SK-N-SH (cell line): ENCODE data around the gene IVNS1ABP. TPM values are rescaled to one million over a fixed set of nuclear protein-coding genes. Genes with fewer than 3 reads are reported as not detected.

Source experiments
- CTCF ChIA-PET: fragments of 300-600, 350-600 bp; formaldehyde crosslinking; extraction: SDS; loops from one replicate; lab custom pipeline; 2021; lab: Yijun Ruan, JAX
- POLR2A ChIA-PET: fragments of 350-600 bp; sonication (Branson Sonifier 250); formaldehyde crosslinking; extraction: SDS; loops from one replicate; lab custom pipeline; 2020; ENCODE audit warnings: antibody characterized with exemption, inconsistent platforms; lab: Yijun Ruan, JAX
- DNase-seq: peaks from one replicate; pipeline ENCODE4 v3.0.0; 2012
- H2AFZ ChIP-seq: fragments of 200-600 bp; sonication (generic); 2 replicates; pipeline ENCODE4 v1.8.1; 2016; ENCODE audit warnings: antibody characterized with exemption, mild to moderate bottlenecking, low read depth
- H3F3A ChIP-seq: fragments of 200-600 bp; sonication (generic); replicated peaks from 2 replicates; pipeline ENCODE3; 2016; ENCODE audit warnings: antibody characterized with exemption, mild to moderate bottlenecking; ENCODE audit not compliant: insufficient read depth
- H3K27ac ChIP-seq, 2 experiments: fragments of 200-500 bp in 1 of 2; fragments of 200-600 bp in 1 of 2; sonication (Bioruptor generic) in 1 of 2; sonication (generic), shearing (Covaris generic) in 1 of 2; 2 replicates each; pipeline versions ENCODE4 v1.5.1 to v1.6.1; 2014 to 2016; ENCODE audit warnings: low read depth in 2 of 2, inconsistent platforms in 1 of 2, low read length in 1 of 2, mild to moderate bottlenecking in 1 of 2, mixed read lengths in 1 of 2
- H3K27me3 ChIP-seq: fragments of 200-600 bp; sonication (generic), shearing (Covaris generic); 2 replicates; pipeline ENCODE4 v1.6.1; 2016; ENCODE audit warnings: mixed run types; ENCODE audit not compliant: insufficient read depth
- H3K36me3 ChIP-seq, 2 experiments: fragments of 200-500 bp in 1 of 2; fragments of 200-600 bp in 1 of 2; sonication (Bioruptor generic) in 1 of 2; sonication (generic) in 1 of 2; replicated peaks in 1 of 2; 2 replicates each; pipeline versions ENCODE3 to v1.5.1; 2014 to 2016; ENCODE audit warnings: low read length in 1 of 2, mild to moderate bottlenecking in 1 of 2; ENCODE audit not compliant: insufficient read depth in 2 of 2, control insufficient read depth in 1 of 2
- H3K4me1 ChIP-seq, 2 experiments: fragments of 200-500 bp in 1 of 2; fragments of 200-600 bp in 1 of 2; sonication (Bioruptor generic) in 1 of 2; sonication (generic), shearing (Covaris generic) in 1 of 2; 2 replicates each; pipeline versions ENCODE4 v1.5.1 to v1.6.1; 2014 to 2016; ENCODE audit warnings: low read depth in 1 of 2, low read length in 1 of 2, mixed run types in 1 of 2; ENCODE audit not compliant: insufficient read depth in 2 of 2, control insufficient read depth in 1 of 2
- H3K4me2 ChIP-seq: fragments of 200-600 bp; sonication (generic), shearing (Covaris generic); 2 replicates; pipeline ENCODE4 v1.6.1; 2017; ENCODE audit warnings: mixed run types
- H3K4me3 ChIP-seq, 2 experiments: fragments of 200-500 bp in 1 of 2; fragments of 200-600 bp in 1 of 2; sonication (Bioruptor generic) in 1 of 2; sonication (generic), shearing (Covaris generic) in 1 of 2; 2 replicates each; pipeline versions ENCODE4 v1.5.1 to v1.8.1; 2014 to 2016; ENCODE audit warnings: low read depth in 2 of 2, inconsistent platforms in 1 of 2, low read length in 1 of 2, mild to moderate bottlenecking in 1 of 2, mixed read lengths in 1 of 2, moderate library complexity in 1 of 2
- H3K79me2 ChIP-seq: fragments of 200-600 bp; sonication (generic); 2 replicates; pipeline ENCODE4 v1.8.1; 2017; ENCODE audit warnings: mild to moderate bottlenecking; ENCODE audit not compliant: insufficient read depth
- H3K9ac ChIP-seq: fragments of 200-600 bp; sonication (generic); 2 replicates; pipeline ENCODE4 v1.6.1; 2017; ENCODE audit warnings: mixed run types
- H3K9me2 ChIP-seq: fragments of 200-600 bp; sonication (generic); 2 replicates; pipeline ENCODE4 v1.6.1; 2017; ENCODE audit warnings: mixed run types
- H3K9me3 ChIP-seq: fragments of 200-600 bp; sonication (generic); 2 replicates; pipeline ENCODE4 v1.6.1; 2017; ENCODE audit warnings: mixed run types, mild to moderate bottlenecking, moderate library complexity
- H4K20me1 ChIP-seq: fragments of 200-600 bp; sonication (generic); 2 replicates; pipeline ENCODE4 v1.6.1; 2017; ENCODE audit warnings: mild to moderate bottlenecking, mixed run types; ENCODE audit not compliant: insufficient read depth
- CHD2 ChIP-seq: fragments of 150-350 bp; IDR thresholded peaks from 2 replicates; pipeline ENCODE4 v1.6.1; 2018; ENCODE audit warnings: low read length; ENCODE audit not compliant: partially characterized antibody
- ELF1 ChIP-seq: IDR thresholded peaks from 2 replicates; pipeline ENCODE4 v1.4.0; 2012
- EP300 ChIP-seq, 2 experiments: IDR thresholded peaks; 2 replicates each; pipeline versions ENCODE4 v1.4.0 to v1.6.1; 2012; ENCODE audit warnings: borderline replicate concordance in 1 of 2, low read depth in 1 of 2, low read length in 1 of 2
- FOXM1 ChIP-seq: IDR thresholded peaks from 2 replicates; pipeline ENCODE4 v1.4.0; 2012; ENCODE audit warnings: low read depth, mild to moderate bottlenecking
- GATA2 ChIP-seq: sonication (generic); formaldehyde crosslinking; IDR thresholded peaks from 2 replicates; pipeline ENCODE4 v1.5.0; 2020; ENCODE audit warnings: mild to moderate bottlenecking, missing genetic modification reagents
- MXI1 ChIP-seq: IDR thresholded peaks from 2 replicates; pipeline ENCODE4 v1.6.1; 2012; ENCODE audit warnings: mild to moderate bottlenecking, low read depth, low read length, improper control_type of control experiment
- NRF1 ChIP-seq: IDR thresholded peaks from 2 replicates; pipeline ENCODE4 v1.6.1; 2012; ENCODE audit warnings: low read depth, mild to moderate bottlenecking, low read length
- POLR2AphosphoS5 ChIP-seq: IDR thresholded peaks from 2 replicates; pipeline ENCODE4 v1.6.1; 2012; ENCODE audit warnings: low read depth, low read length
- RAD21 ChIP-seq: IDR thresholded peaks from 2 replicates; pipeline ENCODE4 v1.6.1; 2012; ENCODE audit warnings: mild to moderate bottlenecking, low read length
- RXRA ChIP-seq: IDR thresholded peaks from 2 replicates; pipeline ENCODE4 v1.4.0; 2012; ENCODE audit warnings: low read depth, mild to moderate bottlenecking, borderline replicate concordance
- TAF1 ChIP-seq: IDR thresholded peaks from 2 replicates; pipeline ENCODE4 v1.6.1; 2012; ENCODE audit warnings: low read depth, mild to moderate bottlenecking, low read length, moderate library complexity, borderline replicate concordance
- TCF12 ChIP-seq: IDR thresholded peaks from 2 replicates; pipeline ENCODE4 v1.4.0; 2012
- TEAD4 ChIP-seq: IDR thresholded peaks from 2 replicates; pipeline ENCODE4 v1.4.0; 2012; ENCODE audit warnings: mild to moderate bottlenecking, borderline replicate concordance; ENCODE audit not compliant: insufficient read depth
- WGBS: methylation state at CpG from one replicate; pipeline ENCODE4 v1.1.6; 2017; ENCODE audit warnings: low lambda C conversion rate; 5-methylcytosine and 5-hydroxymethylcytosine counted together
- polyA plus RNA-seq, 3 experiments: library from polyadenylated mRNA; depleted of rRNA; stranded (reverse); fragments of >200 nt; gene quantifications; 2 replicates each; pipeline ENCODE4 v1.2.3, GENCODE V29; 2012
- small RNA-seq, 7 experiments: library from RNA; depleted of rRNA; stranded (forward); fragments of <200 nt; gene quantifications; one replicate each; pipeline ENCODE3, GENCODE V24; 2012
- TF ChIP-seq, protein P1 (sequence below): IDR thresholded peaks from 2 replicates; pipeline ENCODE4; 2012
- TF ChIP-seq, protein P2 (sequence below): IDR thresholded peaks from 2 replicates; pipeline ENCODE4 v1.4.0; 2012; ENCODE audit warnings: low read depth, borderline replicate concordance
- TF ChIP-seq, protein P3 (sequence below): fragments of 150-350 bp; IDR thresholded peaks from 2 replicates; pipeline ENCODE4 v1.6.1; 2016; ENCODE audit warnings: mild to moderate bottlenecking, low read depth, low read length
- TF ChIP-seq, protein P4 (sequence below): IDR thresholded peaks from 2 replicates; pipeline ENCODE4 v1.4.0; 2012; ENCODE audit warnings: low read depth, borderline replicate concordance

Gene IVNS1ABP
- polyA plus RNA-seq, 1 of the 3 experiments (the other 2 are of a cell fraction) = 24.5 TPM

DNA sequence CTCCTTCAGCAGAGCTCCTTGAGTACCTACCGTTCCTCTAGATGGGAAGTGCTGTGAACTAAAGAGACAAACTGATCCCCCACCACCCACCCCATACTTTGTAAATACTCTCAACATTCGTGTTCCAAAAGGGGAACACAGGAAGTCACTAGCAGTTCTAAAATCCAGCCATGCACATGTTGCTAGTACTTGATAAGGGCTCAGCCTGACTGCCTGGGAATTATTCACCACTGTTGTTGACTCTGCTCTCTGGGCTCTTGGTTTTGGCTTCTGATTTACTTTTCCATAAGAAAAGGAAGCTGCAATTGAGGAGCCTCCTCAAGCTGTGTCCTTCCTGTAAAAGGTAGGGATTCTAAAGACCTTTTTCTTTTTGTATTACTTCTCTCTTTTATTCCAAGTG is 67.5 kb downstream of the IVNS1ABP start:
- Histone ChIP-seq H3K4me1 (no peaks in the 10 kb centered on the region), H3K27ac (no peak overlapping the region), H3K9me2 (no peaks in the 10 kb centered on the region), H3K9me3 (no peaks in the 10 kb centered on the region), H3K79me2 (no peaks in the 10 kb centered on the region), H3K4me2 (no peak overlapping the region), H2AFZ (no peak overlapping the region), H3F3A (no peaks in the 10 kb centered on the region), H4K20me1 (no peaks in the 10 kb centered on the region), H3K9ac (no peak overlapping the region), H3K27me3 (no peaks in the 10 kb centered on the region), H3K4me3 (no peak overlapping the region), H3K36me3 (no peaks in the 10 kb centered on the region)
- ChIA-PET CTCF (interaction anchor here (0.9 to 1.5 kb wide), 2 partner anchors 11 to 420 kb away, joined by 4 read pairs; no protein-coding TSS in a partner anchor), POLR2A (interaction anchor here (0.6 kb wide), 1 partner anchor 104 kb away, joined by 3 read pairs; no protein-coding TSS in a partner anchor)
- TF ChIP-seq, protein P1, sequence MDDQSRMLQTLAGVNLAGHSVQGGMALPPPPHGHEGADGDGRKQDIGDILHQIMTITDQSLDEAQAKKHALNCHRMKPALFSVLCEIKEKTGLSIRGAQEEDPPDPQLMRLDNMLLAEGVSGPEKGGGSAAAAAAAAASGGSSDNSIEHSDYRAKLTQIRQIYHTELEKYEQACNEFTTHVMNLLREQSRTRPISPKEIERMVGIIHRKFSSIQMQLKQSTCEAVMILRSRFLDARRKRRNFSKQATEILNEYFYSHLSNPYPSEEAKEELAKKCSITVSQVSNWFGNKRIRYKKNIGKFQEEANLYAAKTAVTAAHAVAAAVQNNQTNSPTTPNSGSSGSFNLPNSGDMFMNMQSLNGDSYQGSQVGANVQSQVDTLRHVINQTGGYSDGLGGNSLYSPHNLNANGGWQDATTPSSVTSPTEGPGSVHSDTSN = no peak
- TF ChIP-seq FOXM1 (no peak), TAF1 (no peak), TCF12 (no peak), RAD21 (no peak), GATA2 (no peak), TEAD4 (no peak), ELF1 (no peak), POLR2AphosphoS5 (no peak), MXI1 (no peak), CHD2 (no peak), EP300 (IDR thresholded peaks at IDR 0.05; ENCODE audit: borderline replicate concordance in 1 of 2, low read depth in 1 of 2, low read length in 1 of 2) (no peak), NRF1 (no peak), RXRA (no peak)
- TF ChIP-seq, protein P2, sequence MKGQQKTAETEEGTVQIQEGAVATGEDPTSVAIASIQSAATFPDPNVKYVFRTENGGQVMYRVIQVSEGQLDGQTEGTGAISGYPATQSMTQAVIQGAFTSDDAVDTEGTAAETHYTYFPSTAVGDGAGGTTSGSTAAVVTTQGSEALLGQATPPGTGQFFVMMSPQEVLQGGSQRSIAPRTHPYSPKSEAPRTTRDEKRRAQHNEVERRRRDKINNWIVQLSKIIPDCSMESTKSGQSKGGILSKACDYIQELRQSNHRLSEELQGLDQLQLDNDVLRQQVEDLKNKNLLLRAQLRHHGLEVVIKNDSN = no peak
- TF ChIP-seq, protein P3, sequence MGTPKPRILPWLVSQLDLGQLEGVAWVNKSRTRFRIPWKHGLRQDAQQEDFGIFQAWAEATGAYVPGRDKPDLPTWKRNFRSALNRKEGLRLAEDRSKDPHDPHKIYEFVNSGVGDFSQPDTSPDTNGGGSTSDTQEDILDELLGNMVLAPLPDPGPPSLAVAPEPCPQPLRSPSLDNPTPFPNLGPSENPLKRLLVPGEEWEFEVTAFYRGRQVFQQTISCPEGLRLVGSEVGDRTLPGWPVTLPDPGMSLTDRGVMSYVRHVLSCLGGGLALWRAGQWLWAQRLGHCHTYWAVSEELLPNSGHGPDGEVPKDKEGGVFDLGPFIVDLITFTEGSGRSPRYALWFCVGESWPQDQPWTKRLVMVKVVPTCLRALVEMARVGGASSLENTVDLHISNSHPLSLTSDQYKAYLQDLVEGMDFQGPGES = no peak
- TF ChIP-seq, protein P4, sequence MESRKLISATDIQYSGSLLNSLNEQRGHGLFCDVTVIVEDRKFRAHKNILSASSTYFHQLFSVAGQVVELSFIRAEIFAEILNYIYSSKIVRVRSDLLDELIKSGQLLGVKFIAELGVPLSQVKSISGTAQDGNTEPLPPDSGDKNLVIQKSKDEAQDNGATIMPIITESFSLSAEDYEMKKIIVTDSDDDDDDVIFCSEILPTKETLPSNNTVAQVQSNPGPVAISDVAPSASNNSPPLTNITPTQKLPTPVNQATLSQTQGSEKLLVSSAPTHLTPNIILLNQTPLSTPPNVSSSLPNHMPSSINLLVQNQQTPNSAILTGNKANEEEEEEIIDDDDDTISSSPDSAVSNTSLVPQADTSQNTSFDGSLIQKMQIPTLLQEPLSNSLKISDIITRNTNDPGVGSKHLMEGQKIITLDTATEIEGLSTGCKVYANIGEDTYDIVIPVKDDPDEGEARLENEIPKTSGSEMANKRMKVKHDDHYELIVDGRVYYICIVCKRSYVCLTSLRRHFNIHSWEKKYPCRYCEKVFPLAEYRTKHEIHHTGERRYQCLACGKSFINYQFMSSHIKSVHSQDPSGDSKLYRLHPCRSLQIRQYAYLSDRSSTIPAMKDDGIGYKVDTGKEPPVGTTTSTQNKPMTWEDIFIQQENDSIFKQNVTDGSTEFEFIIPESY = no peak
- 83% methylated on average over 2 of the region's 2 CpGs for WGBS
- no peak for DNase-seq

Small RNA genes lying within 50 kb of the gene (small RNA-seq; reads per million reads assigned to genes)
- 0 reads per million in 7 experiments for gene RF00019

Other genes with a start within 250 kb of the IVNS1ABP start
- 12.2 and 13.0 TPM in 2 replicates for gene TRMT1L, start 160.3 kb downstream of the IVNS1ABP start, polyA plus RNA-seq (2012; rRNA removed)
- gene SWT1, start 160.1 kb downstream of the IVNS1ABP start, polyA plus RNA-seq (2012; rRNA removed) = 1.1 and 1.6 TPM in 2 replicates